ENCODE results near the gene PHF23.

The PHF23 gene

GRCh38 chr17:7237761-7238419 lies 1.4 kb downstream of the PHF23 start:
- peak; percentile 28 to 47 for DNase-seq

GRCh38 chr17:7237266-7237760 lies 1.9 kb downstream of the PHF23 start:
- no peak for DNase-seq

GRCh38 chr17:7236808-7237207 lies 2.4 kb downstream of the PHF23 start:
- no peak for DNase-seq

- DNase-seq = no peak
These were observed 3.3 kb downstream of the PHF23 start for GRCh38 chr17:7235693-7236665.

GRCh38 chr17:7234083-7234951 lies 4.9 kb downstream of the PHF23 start, which contains the start of gene DVL2:
Gene DVL2 (minus strand): TSS chr17:7234517. CDS start chr17:7234262, 255 bp downstream.
- peak; percentile 53 to 64 for DNase-seq

GRCh38 chr17:7233701-7234082 lies 5.6 kb downstream of the PHF23 start:
- DNase-seq = no peak

GRCh38 chr17:7232114-7232513 lies 7.1 kb downstream of the PHF23 start:
- no peak for DNase-seq

GRCh38 chr17:7229504-7229903 lies 9.8 kb downstream of the PHF23 start:
- no peak for DNase-seq

GRCh38 chr17:7228920-7229319 lies 10.3 kb downstream of the PHF23 start:
- no peak for DNase-seq

GRCh38 chr17:7226721-7227710 lies 12.2 kb downstream of the PHF23 start:
- DNase-seq = no peak

- DNase-seq = no peak
These were observed 13.4 kb downstream of the PHF23 start for GRCh38 chr17:7225711-7226331.

- no peak for DNase-seq
These were observed 14.6 kb downstream of the PHF23 start for GRCh38 chr17:7224661-7225111.

GRCh38 chr17:7224110-7224509 lies 15.1 kb downstream of the PHF23 start:
- DNase-seq = no peak

- DNase-seq = no peak
These were observed 15.9 kb downstream of the PHF23 start for GRCh38 chr17:7223375-7223774.

GRCh38 chr17:7222972-7223292 lies 16.3 kb downstream of the PHF23 start:
- no peak for DNase-seq

GRCh38 chr17:7222093-7222971 lies 16.9 kb downstream of the PHF23 start:
- DNase-seq = no peak

- no peak for DNase-seq
These were observed 17.8 kb downstream of the PHF23 start for GRCh38 chr17:7221278-7222092.

GRCh38 chr17:7220593-7221277 lies 18.5 kb downstream of the PHF23 start:
- DNase-seq = peak; percentile 3 to 21
